GM06990 (cell line): ENCODE measurements around the gene KIF18B.

Experiments used
- DNase-seq: peaks from one replicate; pipeline ENCODE4 v3.0.0-alpha.2; 2011; ENCODE audit not compliant: insufficient read length; ENCODE audit errors: extremely low read depth
- H3K27me3 ChIP-seq: replicated peaks from 2 replicates; pipeline ENCODE4 v1.6.0; 2011; ENCODE audit warnings: low read length; ENCODE audit not compliant: control insufficient read depth, insufficient read depth
- H3K36me3 ChIP-seq: 2 replicates; pipeline ENCODE4 v1.5.1; 2011; ENCODE audit warnings: low read length; ENCODE audit not compliant: control insufficient read depth, insufficient read depth
- H3K4me3 ChIP-seq: replicated peaks from 2 replicates; pipeline ENCODE4 v1.5.1; 2011; ENCODE audit warnings: low read depth, mild to moderate bottlenecking, control low read depth, low read length
- CTCF ChIP-seq: IDR thresholded peaks from 2 replicates; pipeline ENCODE4 v1.5.1; 2011; ENCODE audit warnings: low read length, control low read depth, mild to moderate bottlenecking, inconsistent platforms; ENCODE audit not compliant: insufficient read depth, poor library complexity, severe bottlenecking

Gene KIF18B

GRCh38 chr17:44927696-44928095, 19.9 kb downstream of the KIF18B start:
- no peak for TF ChIP-seq CTCF
- no peak for DNase-seq
- Histone ChIP-seq H3K27me3 (no peaks in the 10 kb centered on the region), H3K4me3 (no peak overlapping the region), H3K36me3 (peaks cover 36% of the 10 kb centered on the region)

DNA sequence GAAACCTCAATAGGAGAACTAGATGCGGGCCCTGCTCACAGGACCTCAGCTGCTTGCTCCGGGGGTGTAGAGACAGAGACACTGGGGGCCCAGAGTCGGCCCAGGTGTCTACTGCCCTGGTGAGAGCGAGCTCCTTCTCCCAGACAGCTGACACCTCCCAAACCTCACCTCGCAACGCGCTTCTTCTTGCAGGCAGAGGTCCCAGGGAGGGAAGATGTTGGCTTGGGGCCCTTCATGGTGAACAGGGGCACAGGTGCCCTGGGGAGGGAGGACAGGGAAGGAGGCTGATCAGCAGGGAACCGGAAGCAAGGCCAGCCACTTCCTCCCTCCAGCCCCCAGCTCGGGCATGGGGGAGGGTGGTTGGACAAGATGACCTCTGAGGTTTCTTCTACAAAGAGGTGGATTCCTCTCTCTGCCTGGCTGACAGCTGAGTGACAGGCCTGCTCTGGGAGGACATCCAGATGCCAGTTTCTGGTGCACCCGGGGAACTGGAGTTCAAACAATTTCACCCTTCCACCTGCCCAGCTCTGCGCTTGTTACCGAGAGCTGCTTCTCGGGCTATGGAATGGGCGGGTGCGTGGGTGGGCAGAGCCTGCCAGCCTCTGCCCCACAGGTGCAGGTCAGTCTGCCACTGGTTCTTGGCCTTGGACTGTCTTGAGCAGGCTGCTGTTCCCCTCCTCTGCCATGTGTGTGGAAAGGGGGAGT, 20.6 kb downstream of the KIF18B start:
- DNase-seq, result no peak
- Histone ChIP-seq H3K27me3 (no peaks in the 10 kb centered on the region), H3K36me3 (peaks cover 30% of the 10 kb centered on the region), H3K4me3 (no peak overlapping the region)
- no peak for TF ChIP-seq CTCF

- no peaks in the 10 kb centered on the region for H3K27me3 ChIP-seq
- no peak overlapping the region for H3K4me3 ChIP-seq
- no peak for DNase-seq
- peaks cover 23% of the 10 kb centered on the region for H3K36me3 ChIP-seq
- no peak for TF ChIP-seq CTCF
Measured at GRCh38 chr17:44925731-44926697, 21.6 kb downstream of the KIF18B start.

GRCh38 chr17:44924107-44924544, 23.4 kb downstream of the KIF18B start:
- Histone ChIP-seq H3K4me3 (no peak overlapping the region), H3K36me3 (peaks cover 18% of the 10 kb centered on the region), H3K27me3 (no peaks in the 10 kb centered on the region)
- no peak for TF ChIP-seq CTCF
- no peak for DNase-seq

DNA sequence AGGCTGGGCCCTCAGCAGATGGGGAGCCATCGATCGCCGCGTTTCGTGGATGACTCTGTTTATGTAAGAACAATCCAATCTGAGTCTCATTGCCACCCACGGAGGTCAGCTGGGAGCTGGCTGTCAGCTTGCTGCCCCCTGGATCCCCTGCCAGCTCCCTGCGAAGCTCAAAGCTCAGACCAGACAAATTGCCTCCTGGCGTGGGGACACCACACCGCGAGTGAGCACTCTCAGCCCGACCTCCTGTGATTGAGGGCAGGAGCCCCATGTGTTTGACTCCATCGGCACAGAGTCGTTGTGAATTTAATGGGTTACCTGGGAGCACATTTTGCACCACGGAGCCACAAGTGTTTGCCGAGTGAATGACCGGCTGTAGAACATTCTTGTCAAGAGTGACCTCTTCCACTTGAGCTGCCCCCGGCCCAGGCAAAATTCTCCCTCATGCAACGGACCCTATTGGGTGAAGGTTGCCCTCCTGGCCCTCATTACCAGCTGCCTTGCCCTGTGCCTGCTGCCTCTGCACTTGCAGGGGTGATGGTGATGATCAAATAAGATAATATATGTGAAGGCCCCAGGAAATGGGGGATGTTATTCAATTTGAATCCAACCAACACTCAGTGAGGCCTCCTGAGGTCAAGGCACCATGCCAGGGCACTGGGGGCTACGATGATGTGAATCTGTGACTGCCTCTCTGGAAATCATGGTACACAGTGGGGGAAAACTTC, 24.7 kb downstream of the KIF18B start:
- peaks cover 7% of the 10 kb centered on the region for H3K36me3 ChIP-seq
- DNase-seq, result no peak
- no peaks in the 10 kb centered on the region for H3K27me3 ChIP-seq
- no peak for TF ChIP-seq CTCF
- H3K4me3 ChIP-seq, result no peak overlapping the region
